Pancreas (tissue), 10 donors: ENCODE data around the gene FRMD6. TPM values are rescaled to one million over a fixed set of nuclear protein-coding genes. Genes with fewer than 3 reads are reported as not detected.

ENCODE experiments used
- ATAC-seq, 4 donors: fragments of 200-7000 bp; cut with Tn5 transposase; one replicate each; pipeline versions ENCODE4 v1.8.0 to v1.9.1; 2020; ENCODE audit warnings: mild to moderate bottlenecking in 4 of 4, moderate library complexity in 4 of 4
- DNase-seq, 6 donors: peaks; one replicate each; pipeline ENCODE4 v3.0.0-alpha.2; 2020
- FAIRE-seq: peaks from 2 replicates; lab custom pipeline; 2012; peaks lifted over from hg19 to GRCh38; lab: Jason Lieb, UNC
- H3K27ac ChIP-seq, 4 donors: fragments of 200-600 bp; sonication (generic); 1 replicate in 3 of 4; 2 replicates in 1 of 4; pipeline versions ENCODE4 v1.5.0 to v1.8.0; 2020
- H3K27me3 ChIP-seq, 4 donors: fragments of 200-600 bp; one replicate each; pipeline ENCODE4 v1.8.0; 2021
- H3K36me3 ChIP-seq, 3 donors: fragments of 200-600 bp; sonication (generic) in 1 of 3; one replicate each; pipeline versions ENCODE4 v1.5.0 to v1.8.0; 2020 to 2021
- H3K4me1 ChIP-seq, 3 donors: fragments of 200-600 bp; one replicate each; pipeline ENCODE4 v1.8.0; 2021
- H3K4me3 ChIP-seq, 4 donors: fragments of 200-600 bp; sonication (generic) in 2 of 4; one replicate each; pipeline versions ENCODE4 v1.5.0 to v1.8.0; 2020 to 2021
- H3K9me3 ChIP-seq, 4 donors: fragments of 200-600 bp; one replicate each; pipeline ENCODE4 v1.8.0; 2021
- WGBS, 2 donors: extraction: QIAGEN DNeasy Blood & Tissue Kit; methylation state at CpG; one replicate each; pipeline ENCODE4 v1.1.7; 2013; 5-methylcytosine and 5-hydroxymethylcytosine counted together
- intact Hi-C, 3 donors: fragments of 100-400 bp; cut with DNase I; formaldehyde crosslinking; loops; one replicate each; pipeline versions ENCODE4 v1.11.1 to v1.14.2; 2022
- polyA plus RNA-seq, 2 donors: library from polyadenylated mRNA; stranded (reverse); fragments of 200-250 nt; gene quantifications; one replicate each; pipeline ENCODE4 v1.2.3, GENCODE V29; 2013
- total RNA-seq, 6 donors: library from RNA; stranded (reverse); fragmentation: NEBNext Ultra II Directional in 4 of 6; extraction: Animal tissue kit (Norgen Biotek cat#: 25700) in 4 of 6; gene quantifications; one replicate each; pipeline versions ENCODE4 v1.2.1 to v1.2.4, GENCODE V29; 2021 to 2023
- TF ChIP-seq, protein P1 (sequence below), 4 donors: fragments of 200-600 bp; sonication (generic) in 3 of 4; IDR thresholded peaks; one replicate each; pipeline versions ENCODE4 v1.5.0 to v1.8.0; 2021; ENCODE audit warnings: antibody characterized with exemption in 4 of 4
- donor health status: healthy with polysubstance abuse.
- donor health status: DM: no; HTN: no; CAD: no; lungs with moderate emphysema.
- donor health status: DM: no; HTN: no; CAD: no.
- donor health status: control.
- donor health status: control.
- donor health status: Bipolar disorder and iron deficiency.
- donor health status: DM: yes; HTN: yes; CAD: no.
- donor health status: DM: no; HTN: no; CAD: no.
- donor health status: DM: no; HTN: no; CAD: no.
- donor health status: DM: yes; HTN: yes; CAD: no.

Gene FRMD6
- total and polyA plus RNA-seq, 8 donors = 2.8 to 20.3 (median 5.2) TPM

DNA sequence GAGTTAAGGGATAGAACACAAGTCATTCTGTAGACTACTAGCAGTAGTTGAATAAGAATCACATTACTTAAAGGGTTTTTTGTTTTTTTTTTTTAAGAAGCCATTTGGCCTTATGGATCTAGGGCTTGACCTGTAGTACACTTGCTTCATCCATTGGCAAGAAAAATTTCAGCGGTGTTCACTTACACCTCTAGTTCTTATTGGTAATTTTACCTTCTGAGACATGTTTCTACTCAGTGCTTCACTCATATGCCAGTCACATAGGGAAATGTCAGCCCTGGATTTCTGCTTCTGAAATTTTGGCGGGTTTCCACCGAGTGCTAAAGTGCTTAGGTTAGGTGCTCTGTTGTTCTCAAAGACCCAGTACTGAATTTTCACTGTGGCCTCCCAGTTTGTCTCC lies 72.9 kb downstream of the FRMD6 start:
- FAIRE-seq = no peak
- intact Hi-C loops = no loop called here
- Histone ChIP-seq H3K4me1 (no peaks in the 10 kb centered on the region), H3K27ac (no peak overlapping the region), H3K9me3 (no peaks in the 10 kb centered on the region), H3K36me3 (no peaks in the 10 kb centered on the region), H3K4me3 (no peak overlapping the region), H3K27me3 (no peaks in the 10 kb centered on the region)
- DNase-seq = no peak
- no peak for ATAC-seq
- 80 to 83% methylated on average over 3 of the region's 3 CpGs for WGBS, 2 donors
- TF ChIP-seq, protein P1, sequence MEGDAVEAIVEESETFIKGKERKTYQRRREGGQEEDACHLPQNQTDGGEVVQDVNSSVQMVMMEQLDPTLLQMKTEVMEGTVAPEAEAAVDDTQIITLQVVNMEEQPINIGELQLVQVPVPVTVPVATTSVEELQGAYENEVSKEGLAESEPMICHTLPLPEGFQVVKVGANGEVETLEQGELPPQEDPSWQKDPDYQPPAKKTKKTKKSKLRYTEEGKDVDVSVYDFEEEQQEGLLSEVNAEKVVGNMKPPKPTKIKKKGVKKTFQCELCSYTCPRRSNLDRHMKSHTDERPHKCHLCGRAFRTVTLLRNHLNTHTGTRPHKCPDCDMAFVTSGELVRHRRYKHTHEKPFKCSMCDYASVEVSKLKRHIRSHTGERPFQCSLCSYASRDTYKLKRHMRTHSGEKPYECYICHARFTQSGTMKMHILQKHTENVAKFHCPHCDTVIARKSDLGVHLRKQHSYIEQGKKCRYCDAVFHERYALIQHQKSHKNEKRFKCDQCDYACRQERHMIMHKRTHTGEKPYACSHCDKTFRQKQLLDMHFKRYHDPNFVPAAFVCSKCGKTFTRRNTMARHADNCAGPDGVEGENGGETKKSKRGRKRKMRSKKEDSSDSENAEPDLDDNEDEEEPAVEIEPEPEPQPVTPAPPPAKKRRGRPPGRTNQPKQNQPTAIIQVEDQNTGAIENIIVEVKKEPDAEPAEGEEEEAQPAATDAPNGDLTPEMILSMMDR (IDR thresholded peaks at IDR 0.05) = no peak

DNA sequence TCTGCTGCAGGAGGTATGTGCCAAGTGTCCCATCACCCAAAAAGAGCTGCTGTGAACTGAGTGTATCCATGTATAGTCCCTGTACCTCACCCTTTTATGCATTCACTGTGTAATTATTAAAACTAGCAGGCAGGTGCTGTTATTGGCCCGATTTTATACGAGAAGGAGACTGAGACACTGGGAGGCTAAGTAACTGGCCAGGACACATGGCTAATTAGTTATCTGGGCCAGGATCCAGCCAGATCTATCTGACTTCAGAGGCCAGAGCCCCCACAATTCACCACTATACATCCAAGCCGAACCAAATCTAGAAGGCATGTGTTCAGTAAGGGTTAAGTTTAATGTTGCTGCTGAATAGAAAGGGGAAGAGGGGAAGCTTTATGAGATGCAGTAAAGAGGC lies 73.4 kb downstream of the FRMD6 start:
- TF ChIP-seq, protein P1 (IDR thresholded peaks at IDR 0.05) = no peak
- intact Hi-C loops = no loop called here
- DNase-seq = no peak
- ATAC-seq = no peak
- no peaks in the 10 kb centered on the region for H3K27me3 ChIP-seq
- WGBS, 2 donors = 66 to 81% methylated on average over 3 of the region's 3 CpGs
- H3K27ac ChIP-seq = no peak overlapping the region
- H3K4me3 ChIP-seq = no peak overlapping the region
- H3K4me1 ChIP-seq = no peaks in the 10 kb centered on the region
- FAIRE-seq = no peak
- no peaks in the 10 kb centered on the region for H3K36me3 ChIP-seq
- H3K9me3 ChIP-seq = no peaks in the 10 kb centered on the region

GRCh38 chr14:51726166-51726899 lies 74.6 kb downstream of the FRMD6 start:
- H3K4me3 ChIP-seq = no peak overlapping the region
- ATAC-seq (no peak), FAIRE-seq (no peak), DNase-seq (no peak)
- WGBS, 2 donors = 82 to 97% methylated on average over 2 of the region's 2 CpGs
- no peaks in the 10 kb centered on the region for H3K36me3 ChIP-seq
- H3K27ac ChIP-seq = no peak overlapping the region
- H3K9me3 ChIP-seq = no peaks in the 10 kb centered on the region
- TF ChIP-seq, protein P1 (IDR thresholded peaks at IDR 0.05) = no peak
- H3K27me3 ChIP-seq = no peaks in the 10 kb centered on the region
- intact Hi-C loops = no loop called here
- H3K4me1 ChIP-seq = no peaks in the 10 kb centered on the region

DNA sequence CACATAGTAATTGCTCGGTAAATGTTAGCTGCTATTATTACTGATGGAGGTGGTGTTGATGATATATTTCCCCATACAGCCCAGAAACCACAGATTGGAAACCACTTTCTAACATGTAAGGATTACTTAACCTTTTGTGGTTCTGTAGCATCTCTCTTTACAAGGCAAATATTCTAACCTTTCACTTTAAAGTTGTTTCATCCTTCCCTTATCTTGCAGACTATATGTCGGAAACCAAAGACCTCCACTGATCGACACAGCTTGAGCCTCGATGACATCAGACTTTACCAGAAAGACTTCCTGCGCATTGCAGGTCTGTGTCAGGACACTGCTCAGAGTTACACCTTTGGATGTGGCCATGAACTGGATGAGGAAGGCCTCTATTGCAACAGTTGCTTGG lies 75.8 kb downstream of the FRMD6 start:
- H3K36me3 ChIP-seq = no peaks in the 10 kb centered on the region
- FAIRE-seq (no peak), DNase-seq (no peak), ATAC-seq (no peak)
- intact Hi-C loops = no loop called here
- H3K27ac ChIP-seq = no peak overlapping the region
- H3K9me3 ChIP-seq = no peaks in the 10 kb centered on the region
- no peaks in the 10 kb centered on the region for H3K4me1 ChIP-seq
- 89 to 95% methylated on average over 5 of the region's 5 CpGs for WGBS, 2 donors
- H3K4me3 ChIP-seq = no peak overlapping the region
- no peaks in the 10 kb centered on the region for H3K27me3 ChIP-seq
- TF ChIP-seq, protein P1 (IDR thresholded peaks at IDR 0.05) = no peak

GRCh38 chr14:51730098-51730497 lies 78.4 kb downstream of the FRMD6 start:
- intact Hi-C loops = no loop called here
- H3K4me3 ChIP-seq = no peak overlapping the region
- no peaks in the 10 kb centered on the region for H3K36me3 ChIP-seq
- H3K9me3 ChIP-seq = no peaks in the 10 kb centered on the region
- no peak overlapping the region for H3K27ac ChIP-seq
- H3K4me1 ChIP-seq = no peaks in the 10 kb centered on the region
- no peak for FAIRE-seq
- H3K27me3 ChIP-seq = no peaks in the 10 kb centered on the region
- no peak for ATAC-seq
- no peak for DNase-seq
- TF ChIP-seq, protein P1 (IDR thresholded peaks at IDR 0.05) = no peak
- WGBS, 2 donors = 95 to 100% methylated on average over 1 of the region's 1 CpG
